ENCODE measurements around the gene RCAN2.
"Not testable (repeated sequence)": the region's sequence is repeated elsewhere in the genome, so short reads cannot be mapped to it uniquely, and the experiment has no call there.

RCAN2 gene

GRCh38 chr6:46350714-46351113, 140.5 kb downstream of the RCAN2 start:
- DNase-seq (ENCODE audit: insufficient read length, low spot score) = no peak
- FAIRE-seq = no peak

DNA sequence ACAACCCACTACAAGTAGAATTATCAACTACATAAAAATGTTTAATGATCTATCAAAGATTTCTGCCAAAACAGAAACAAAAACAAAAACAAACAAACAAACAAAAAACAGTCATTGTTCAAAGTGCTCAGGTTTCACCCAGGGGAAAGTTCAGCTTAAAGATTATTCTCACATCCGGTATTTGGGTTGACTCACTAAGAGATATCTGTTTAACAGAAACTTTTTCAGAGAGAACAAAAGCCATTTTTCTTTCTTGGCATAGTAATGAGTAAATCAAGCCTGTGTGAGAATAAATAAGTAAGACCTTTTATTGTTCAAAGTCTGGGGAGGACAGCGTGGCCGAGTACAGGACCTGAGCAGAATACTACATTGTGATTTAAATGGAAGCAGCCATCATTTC, 143.6 kb downstream of the RCAN2 start:
- FAIRE-seq (no peak), DNase-seq (ENCODE audit: insufficient read length, low spot score) (no peak)

GRCh38 chr6:46340246-46340645, 151.0 kb downstream of the RCAN2 start:
- DNase-seq (ENCODE audit: insufficient read length, low spot score) = no peak
- no peak for FAIRE-seq

DNA sequence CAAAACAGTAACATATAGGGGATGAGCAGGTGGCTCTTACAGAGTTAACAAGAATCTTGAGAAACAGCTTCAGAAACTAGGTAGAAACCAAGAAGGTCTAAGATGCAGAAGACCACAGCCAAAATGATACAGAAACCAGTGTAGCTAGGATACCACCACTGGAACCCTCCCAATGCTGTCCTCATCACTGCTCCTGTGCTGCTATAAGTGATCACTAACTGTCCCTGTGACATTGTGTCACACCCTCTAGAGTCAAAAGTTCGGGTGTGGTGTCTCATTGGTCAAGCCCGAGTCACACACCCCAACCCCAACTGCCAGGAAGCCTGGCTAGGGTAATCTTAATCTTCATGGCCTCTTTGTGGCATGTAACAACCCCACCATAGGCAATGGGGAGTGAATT, 153.1 kb downstream of the RCAN2 start:
- FAIRE-seq (no peak), DNase-seq (ENCODE audit: insufficient read length, low spot score) (no peak)

DNA sequence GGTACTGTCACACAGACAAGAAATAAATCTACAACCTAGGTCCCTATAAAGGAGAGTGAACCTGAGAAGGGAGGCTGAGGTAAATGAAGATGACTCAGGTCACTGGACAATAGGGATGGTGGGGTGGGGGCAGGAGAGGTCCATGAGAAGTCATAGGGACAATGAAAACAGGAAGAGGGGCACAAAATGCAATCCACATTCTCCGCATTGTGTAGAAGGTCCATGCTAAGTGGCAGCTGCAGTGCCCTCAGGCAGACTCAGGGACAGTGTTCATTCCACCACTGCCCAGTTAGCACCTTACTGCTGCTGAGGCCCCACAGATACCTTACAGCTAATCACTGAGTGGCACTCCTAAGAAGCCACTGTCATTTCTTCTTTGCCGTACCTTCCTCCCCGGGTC, 156.8 kb downstream of the RCAN2 start:
- no peak for FAIRE-seq
- no peak for DNase-seq (ENCODE audit: insufficient read length, low spot score)

GRCh38 chr6:46333481-46333880, 157.8 kb downstream of the RCAN2 start:
- FAIRE-seq = no peak
- DNase-seq (ENCODE audit: insufficient read length, low spot score) = no peak

- DNase-seq (ENCODE audit: insufficient read length, low spot score); FAIRE-seq: not testable (repeated sequence)
Measured at GRCh38 chr6:46332448-46332847, 158.8 kb downstream of the RCAN2 start.

DNA sequence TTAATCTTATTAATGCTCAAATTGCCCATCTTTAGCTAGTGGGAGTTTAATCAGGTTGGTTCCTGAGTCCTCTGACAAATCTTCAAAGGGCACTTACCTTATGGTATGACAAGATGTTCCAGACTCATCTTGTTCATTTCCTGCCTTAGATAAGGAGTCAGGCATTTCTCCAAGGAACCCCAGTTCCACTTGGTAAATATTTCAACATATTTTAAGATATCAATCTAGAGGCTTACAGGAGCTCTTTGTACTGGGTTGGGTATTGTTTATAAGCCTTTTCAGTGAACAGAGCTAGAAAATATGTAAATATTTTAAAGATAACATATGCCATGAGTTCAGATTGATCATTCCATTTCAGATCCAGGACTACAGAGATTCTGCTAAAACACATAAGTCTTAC, 159.8 kb downstream of the RCAN2 start:
- DNase-seq (ENCODE audit: insufficient read length, low spot score) (no peak), FAIRE-seq (no peak)

- no peak for DNase-seq (ENCODE audit: insufficient read length, low spot score)
- FAIRE-seq = no peak
Measured at GRCh38 chr6:46329568-46329967, 161.7 kb downstream of the RCAN2 start.

DNA sequence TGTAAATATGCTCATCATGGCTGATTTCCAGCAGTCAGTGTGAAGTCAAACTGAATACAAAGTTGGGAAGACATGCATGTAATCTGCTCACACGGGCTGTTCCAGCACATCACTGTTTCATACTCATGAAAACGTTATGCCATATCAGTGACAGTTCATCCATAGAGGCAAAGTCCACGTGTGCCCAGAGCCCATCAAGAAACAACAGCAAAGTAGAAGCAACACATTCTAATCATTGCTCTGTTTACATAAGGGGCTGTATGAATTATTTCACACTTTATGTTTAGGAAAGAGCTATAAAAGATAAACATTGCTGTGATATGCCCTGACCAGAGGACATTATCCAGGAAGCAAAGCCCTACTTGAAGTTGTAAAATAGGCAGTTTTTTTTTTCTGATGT, 163.5 kb downstream of the RCAN2 start:
- FAIRE-seq = no peak
- DNase-seq (ENCODE audit: insufficient read length, low spot score) = no peak

DNA sequence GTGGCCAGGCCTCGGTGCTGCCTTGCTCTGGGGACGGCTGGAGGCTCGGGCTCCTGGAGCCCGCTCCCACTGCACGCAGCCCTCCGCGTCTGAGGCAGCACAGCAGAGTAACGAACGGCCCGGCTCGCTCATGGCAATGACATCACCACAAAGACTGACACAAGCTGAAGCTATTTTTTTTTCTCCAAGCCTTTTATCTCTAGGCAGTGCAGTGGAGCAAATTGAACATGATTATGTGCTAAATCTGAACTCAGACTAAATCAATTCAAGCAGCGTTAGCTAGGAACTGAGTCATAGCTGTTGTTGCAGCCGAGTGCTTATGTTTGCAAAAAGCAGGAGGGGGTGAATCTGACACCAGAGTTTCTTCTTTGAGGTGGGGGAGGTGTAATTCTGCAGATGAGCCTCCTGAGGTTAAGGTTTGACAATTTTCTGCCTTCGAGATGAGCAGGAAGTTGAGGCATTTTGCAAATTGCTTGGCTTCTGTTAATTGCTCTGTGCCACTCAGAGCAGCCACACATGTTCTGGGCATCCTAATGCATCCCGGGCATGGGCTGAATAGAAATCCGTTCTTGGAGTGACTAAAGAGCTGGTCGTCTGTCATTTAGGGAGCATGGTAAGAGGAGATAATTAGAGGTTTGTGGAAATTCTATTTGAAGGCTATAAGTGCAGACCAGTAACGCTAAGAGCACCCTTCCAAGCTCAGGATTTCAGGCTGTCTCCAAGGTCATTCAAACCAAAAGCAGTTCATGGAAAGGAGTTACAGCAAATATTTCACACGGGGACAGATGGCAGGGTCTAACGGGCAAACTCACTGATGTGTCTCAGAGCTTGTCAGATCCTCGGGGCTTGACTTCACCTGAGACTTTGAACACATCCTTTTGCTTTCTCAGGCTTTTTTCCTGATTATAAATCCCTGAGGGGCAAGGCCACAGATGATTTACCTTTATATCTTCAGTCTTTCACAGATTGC, 165.4 kb downstream of the RCAN2 start:
- DNase-seq (ENCODE audit: insufficient read length, low spot score) (peak; percentile 10), FAIRE-seq (no peak)

DNA sequence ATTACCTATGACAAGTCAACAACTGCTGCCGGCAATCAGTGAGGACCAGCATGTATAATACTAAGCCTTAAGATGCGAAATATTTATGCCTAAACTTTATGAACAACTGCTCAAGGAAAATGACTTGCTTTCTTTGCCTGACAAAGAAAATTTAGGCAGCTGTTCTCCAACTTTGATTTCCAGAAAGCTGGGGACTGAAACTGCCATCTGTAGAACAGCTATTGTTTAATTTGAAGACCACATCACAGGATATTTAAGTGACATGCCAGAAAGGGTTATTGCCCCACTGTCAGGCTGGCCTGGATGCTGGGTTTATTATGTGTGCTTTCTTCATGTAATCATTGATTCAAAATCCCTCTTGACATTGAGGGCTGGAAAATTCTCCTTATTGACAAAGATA, 166.5 kb downstream of the RCAN2 start:
- FAIRE-seq (no peak), DNase-seq (ENCODE audit: insufficient read length, low spot score) (no peak)

DNA sequence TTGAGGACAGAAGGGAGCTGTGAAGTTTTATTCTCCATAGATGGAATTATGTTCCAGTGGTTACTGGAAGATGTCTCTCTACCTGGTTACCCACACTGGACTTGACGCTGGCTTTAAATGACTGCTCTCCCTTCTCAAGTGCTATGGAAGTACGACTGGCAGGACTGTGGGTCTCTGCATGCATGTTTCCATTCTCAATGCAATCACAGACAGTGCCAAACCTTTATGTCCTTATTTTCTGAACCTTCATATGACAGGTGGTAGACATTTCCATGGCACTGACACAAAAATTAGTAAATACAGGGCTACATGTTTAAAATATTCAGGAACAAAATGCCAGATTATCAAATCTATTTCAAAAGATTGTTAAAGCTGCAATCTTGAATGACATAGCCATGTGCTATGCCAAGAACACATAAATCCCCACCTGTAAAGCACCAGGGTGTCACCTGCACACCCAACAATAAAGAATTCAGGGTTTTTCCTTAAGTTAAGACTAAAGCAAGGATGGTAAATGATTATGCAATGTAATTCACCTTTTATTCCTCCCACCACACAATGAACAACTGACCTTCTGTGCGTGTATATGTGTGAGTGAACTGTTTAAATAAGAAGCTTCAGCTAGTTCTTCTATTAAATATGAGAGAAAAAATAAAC, 167.2 kb downstream of the RCAN2 start:
- FAIRE-seq (no peak), DNase-seq (ENCODE audit: insufficient read length, low spot score) (no peak)

GRCh38 chr6:46323312-46323965, 167.8 kb downstream of the RCAN2 start:
- DNase-seq (ENCODE audit: insufficient read length, low spot score) (peak; percentile 36), FAIRE-seq (no peak)

- no peak for FAIRE-seq
Measured at GRCh38 chr6:46320505-46320904, 170.7 kb downstream of the RCAN2 start.

DNA sequence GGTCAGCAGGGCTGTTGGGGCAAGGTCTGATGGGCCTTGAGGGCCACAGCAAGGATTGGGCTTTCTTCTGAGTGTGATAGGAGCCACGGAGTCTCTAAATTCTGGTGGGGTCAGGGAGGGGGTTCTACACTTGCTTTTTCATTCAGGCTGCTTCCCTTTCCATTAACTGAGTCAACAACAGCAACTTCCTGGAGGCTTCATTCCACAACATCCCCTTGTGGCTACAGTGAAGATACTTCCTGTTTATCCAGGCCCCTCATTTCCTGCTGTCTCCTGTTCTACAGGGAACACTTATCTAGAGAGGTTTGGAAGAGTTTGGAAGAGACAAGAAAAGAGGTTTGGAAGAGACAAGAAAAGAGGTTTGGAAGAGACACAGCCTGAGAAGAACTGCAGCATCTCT, 175.7 kb downstream of the RCAN2 start:
- FAIRE-seq (no peak), DNase-seq (ENCODE audit: insufficient read length, low spot score) (no peak)

More at GRCh38 chr6:46320505-46320904, 170.7 kb downstream of the RCAN2 start:
- no peak for DNase-seq (ENCODE audit: insufficient read length, low spot score)

- DNase-seq (ENCODE audit: insufficient read length, low spot score) = no peak
- FAIRE-seq = no peak
Measured at GRCh38 chr6:46312654-46313053, 178.6 kb downstream of the RCAN2 start.

DNA sequence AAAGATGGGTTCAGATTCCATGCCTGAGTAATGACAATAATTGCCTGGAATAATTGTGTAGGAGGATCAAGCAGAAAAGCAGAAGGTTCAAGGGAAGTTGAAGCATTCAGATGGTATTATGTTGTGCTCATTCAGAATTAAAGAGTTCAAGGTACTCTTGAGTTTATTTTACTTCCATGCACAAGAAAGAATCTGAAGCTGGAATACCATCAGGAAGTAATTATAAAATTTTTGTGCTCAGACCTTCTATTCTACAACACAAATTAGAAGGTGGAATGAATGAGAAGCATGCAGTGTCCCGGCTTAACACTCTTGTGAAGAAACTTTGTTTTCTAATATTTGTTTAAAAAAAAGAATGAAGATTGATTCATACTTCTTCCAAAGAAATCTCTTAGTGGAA, 181.1 kb downstream of the RCAN2 start:
- FAIRE-seq = no peak

DNA sequence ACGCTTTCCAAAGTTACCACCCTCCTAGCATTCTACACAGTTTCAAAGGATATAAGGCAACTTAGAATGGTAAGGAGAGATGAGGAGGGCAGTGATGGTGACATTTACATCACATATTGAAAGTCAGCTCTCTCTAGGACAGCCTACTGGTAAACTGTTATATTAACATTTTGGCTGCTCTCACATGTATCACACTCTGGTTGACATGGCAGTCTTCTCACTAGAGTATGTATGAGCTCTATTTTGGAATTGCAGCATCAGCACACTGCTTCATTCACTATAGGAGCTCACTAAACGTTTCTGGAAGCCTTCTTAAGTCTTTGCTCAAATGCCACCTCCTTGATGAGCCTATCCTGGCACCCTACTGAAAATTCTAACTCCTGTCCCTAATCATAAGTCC, 184.8 kb downstream of the RCAN2 start:
- DNase-seq (ENCODE audit: insufficient read length, low spot score) (no peak), FAIRE-seq (no peak)

More for the DNA sequence above, 181.1 kb downstream of the RCAN2 start:
- DNase-seq (ENCODE audit: insufficient read length, low spot score) = no peak

GRCh38 chr6:46305833-46306232, 185.4 kb downstream of the RCAN2 start:
- DNase-seq (ENCODE audit: insufficient read length, low spot score) (no peak), FAIRE-seq (no peak)

GRCh38 chr6:46305236-46305635, 186.0 kb downstream of the RCAN2 start:
- no peak for FAIRE-seq
- DNase-seq (ENCODE audit: insufficient read length, low spot score) = no peak

Data from HTR-8/SVneo (cell line).